ENCODE data around the gene RNH1.
A peak's percentile ranks its signal among the peaks of the same experiment; 100 is the strongest.
"Not testable (repeated sequence)": the region's sequence is repeated elsewhere in the genome, so short reads cannot be mapped to it uniquely, and the experiment has no call there.

RNH1 gene

GRCh38 chr11:520428-521176 lies 13.6 kb upstream of the RNH1 start:
- DNase-seq (ENCODE audit: low spot score), result no peak

DNA sequence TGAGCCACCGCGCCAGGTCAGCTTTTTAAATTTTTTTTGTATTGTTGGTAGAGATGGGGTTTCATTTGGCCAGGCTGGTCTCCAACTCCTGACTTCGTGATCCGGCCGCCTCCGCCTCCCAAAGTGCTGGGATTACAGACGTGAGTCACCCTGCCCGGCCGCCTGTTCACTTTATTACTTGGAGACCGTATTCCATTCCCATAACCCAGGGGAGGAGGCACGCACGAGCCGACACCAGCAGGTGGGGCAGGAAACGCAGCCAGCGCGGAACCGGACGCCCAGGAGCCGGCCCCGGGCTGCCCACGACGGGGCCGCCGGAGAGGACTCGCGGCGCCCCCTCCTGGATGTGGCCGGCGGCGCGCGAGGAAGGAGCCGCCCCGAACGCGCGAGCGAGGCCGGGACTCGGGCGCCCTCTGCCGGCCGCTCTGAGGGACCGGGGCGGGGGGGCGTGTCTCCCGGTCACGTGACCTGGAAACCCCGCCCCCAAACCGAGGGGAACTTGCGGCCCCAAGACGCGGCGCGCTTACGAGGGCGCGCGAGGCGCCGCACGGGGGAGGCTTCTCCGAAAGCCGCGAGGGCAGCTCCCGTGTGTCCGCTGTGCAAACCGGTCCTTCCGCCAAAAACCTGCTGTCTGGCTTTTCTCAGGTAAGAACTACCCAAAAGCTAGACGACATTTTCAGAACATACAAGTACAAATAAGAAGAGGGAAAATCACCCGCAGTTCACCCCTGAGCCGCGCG lies 11.6 kb upstream of the RNH1 start:
- DNase-seq (ENCODE audit: low spot score), result peak; percentile 79

GRCh38 chr11:516918-517685 lies 10.1 kb upstream of the RNH1 start:
- DNase-seq (ENCODE audit: low spot score), result not testable (repeated sequence)

GRCh38 chr11:516400-516799 lies 9.4 kb upstream of the RNH1 start:
- DNase-seq (ENCODE audit: low spot score), result no peak

DNA sequence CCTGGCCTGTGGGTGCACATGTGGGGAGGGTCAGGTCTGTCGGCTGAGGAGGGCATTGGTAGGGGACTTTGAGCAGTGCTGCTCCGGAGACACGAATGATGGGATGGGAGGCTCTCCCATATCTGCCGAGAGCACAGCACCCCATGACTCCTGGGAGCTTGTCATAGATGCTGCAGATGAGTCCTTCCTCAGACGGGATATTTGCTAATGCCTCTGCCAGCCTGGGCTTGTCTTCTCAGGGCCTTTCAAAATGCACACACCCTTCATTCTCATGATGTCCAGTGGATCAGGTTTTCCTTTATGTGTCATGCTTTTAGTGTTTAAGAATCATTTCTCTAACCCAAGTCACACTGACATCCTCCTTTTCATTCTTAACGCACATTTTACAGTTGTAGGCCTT lies 8.1 kb upstream of the RNH1 start:
- DNase-seq (ENCODE audit: low spot score), result no peak

DNA sequence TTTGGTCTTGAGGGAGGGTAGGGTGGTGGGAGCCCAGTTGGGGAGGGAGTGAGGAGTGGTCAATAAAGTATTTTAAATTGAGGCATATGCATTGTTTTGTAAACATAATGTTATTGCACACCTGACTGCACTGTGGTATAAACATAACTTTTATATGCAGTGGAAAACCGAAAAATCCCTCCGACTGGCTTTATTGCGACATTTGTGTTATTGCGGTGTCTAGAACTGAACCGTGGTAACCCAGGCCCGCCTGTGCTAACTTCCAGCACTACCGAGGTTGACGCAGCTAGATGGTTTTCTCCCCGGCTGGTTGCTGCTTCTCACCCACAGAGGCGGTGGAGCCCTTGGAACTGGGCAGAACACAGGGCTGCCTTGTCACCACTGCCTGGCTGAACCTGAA lies 7.6 kb upstream of the RNH1 start:
- no peak for DNase-seq (ENCODE audit: low spot score)

GRCh38 chr11:512761-513595 lies 5.9 kb upstream of the RNH1 start:
- DNase-seq (ENCODE audit: low spot score), result no peak

DNA sequence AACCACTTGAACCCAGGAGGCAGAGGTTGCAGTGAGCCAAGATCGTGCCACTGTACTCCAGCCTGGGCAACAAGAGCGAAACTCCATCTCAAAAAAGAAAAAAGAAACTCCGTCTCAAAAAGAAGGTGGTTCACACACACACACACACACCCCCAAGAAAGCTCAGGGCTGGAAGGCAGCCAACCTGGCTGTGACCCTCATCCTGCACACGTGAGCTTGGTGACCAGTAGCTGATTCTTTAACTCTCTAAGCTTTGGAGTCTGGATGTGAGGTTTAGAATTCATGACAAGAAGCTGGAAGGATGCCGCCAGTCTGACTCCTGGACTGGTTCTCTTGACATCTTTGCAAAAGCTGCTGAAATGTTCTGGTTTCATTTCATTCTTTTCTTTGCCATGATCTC lies 1.9 kb upstream of the RNH1 start:
- no peak for DNase-seq (ENCODE audit: low spot score)

DNA sequence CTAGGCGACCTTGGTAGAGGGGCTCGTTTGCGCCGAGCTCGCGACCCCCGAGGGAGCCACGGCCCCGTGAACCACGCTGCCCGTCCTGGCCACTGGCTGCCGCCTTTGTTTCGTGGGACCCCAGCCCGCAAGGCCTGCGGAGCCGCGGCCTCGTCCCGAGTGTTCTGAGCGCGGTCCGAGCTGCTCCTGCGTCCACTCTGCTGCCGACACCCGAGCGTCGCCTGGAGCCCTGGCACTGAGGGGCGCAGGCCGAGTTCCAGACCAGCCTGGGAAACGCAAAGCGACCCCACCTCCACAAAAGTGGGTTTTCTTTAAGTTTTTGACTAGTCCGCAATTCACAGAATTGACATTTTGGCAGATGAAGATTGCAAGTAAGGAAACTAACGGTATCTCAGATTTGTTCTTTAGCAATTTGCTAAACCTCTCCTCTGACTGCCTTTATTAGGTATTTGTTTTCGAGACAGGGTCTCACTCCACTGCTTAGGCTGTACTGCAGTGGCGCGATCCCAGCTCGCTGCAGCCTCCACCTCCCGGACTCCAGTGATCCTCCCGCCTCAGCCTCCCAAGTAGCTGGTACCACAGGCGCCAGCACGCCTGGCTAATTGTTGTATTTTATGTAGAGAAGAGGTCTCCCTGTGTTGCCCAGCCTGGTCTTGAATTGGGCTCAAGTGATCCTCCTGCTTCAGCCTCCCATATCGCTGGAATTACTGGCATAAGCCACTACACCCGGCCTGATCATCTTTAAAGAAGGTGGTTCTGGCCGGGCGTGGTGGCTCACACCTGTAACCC lies 879 bp upstream of the RNH1 start:
- no peak for DNase-seq (ENCODE audit: low spot score)

DNA sequence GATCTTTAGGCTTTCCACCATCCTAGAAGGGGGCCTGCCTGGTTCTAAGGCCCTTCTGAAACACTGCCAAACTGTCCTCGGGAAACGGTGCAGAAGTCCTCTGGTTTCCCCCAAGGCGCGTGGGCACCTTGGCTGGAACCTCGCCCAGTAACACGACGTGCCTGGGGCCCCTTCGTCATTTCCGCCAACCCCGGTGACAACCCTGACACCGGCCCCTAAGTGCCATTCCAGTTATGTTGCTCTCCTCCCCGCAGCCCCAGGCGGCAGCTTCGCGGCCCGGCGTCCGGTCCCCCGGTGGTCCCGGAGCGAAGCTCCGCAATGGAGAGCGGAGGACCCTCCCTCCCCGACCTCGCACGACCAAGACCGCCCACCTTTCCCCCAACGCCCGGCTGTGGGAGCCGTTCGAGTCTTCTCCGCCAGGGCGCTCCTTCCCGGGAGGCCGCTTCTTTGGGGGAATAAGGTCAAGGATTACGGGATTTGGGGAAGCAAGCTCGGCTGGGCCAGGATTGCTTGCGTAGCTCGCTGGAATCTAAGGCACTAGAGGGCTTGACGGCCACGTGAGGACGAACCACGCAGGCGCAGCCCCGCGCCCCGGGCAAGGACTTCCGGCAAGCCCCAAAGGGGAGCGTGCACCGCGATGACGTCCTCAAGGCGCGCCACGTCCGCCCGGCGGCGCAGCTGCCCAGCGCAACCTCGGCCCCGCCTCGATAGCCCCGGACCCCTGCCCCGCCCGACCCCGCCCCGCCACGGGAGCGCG lies 626 bp downstream of the RNH1 start:
- peak; percentile 96 for DNase-seq (ENCODE audit: low spot score)

GRCh38 chr11:504994-505344 lies 2.1 kb downstream of the RNH1 start:
- DNase-seq (ENCODE audit: low spot score), result no peak

DNA sequence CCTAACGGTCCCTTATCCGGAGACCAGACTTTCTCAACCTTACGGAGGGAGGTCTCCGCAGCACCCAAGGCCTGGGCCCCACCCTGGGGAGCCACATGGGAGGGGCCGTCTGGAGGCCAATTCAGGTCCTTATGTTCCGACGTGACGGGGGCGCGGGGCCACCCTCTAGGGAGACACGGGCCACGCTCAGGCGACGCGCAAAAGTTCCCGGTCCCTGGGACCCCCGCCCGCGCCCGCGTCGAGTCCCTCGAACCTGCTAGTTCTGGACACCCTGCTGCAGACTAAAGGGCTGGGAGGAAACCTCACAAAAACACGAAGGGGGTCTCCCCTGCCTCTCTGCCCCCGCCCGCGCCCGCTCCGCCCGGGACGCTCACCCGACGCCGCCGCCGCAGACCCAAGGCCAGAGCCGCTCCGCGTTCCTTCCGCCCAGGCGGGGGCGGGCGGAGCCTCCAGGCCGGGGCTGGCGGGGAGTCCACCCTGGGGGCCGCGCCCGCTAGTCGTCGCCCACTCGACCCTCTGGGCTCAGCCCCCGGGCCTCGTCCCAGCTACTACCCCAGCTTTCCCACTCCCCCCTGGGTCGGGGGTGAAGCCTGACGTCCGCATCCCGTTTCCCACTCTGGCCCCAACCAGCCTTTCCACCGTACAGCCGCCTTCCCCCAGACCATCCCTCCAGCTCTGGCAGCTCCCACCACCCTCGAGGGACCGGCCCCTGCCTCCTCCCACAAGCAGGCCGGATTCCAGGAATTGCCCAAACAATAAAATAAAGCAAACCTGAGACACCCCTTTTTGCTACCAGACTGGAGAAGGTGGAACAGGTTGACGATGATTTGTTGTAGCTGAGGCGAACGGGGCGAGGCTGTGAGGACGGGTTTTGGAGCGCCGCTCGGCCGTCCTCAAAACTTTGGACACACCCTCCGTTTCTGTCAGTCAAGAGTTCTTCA lies 2.7 kb downstream of the RNH1 start:
- DNase-seq (ENCODE audit: low spot score), result no peak

GRCh38 chr11:503179-503981 lies 3.7 kb downstream of the RNH1 start:
- peak; percentile 97 for DNase-seq (ENCODE audit: low spot score)

GRCh38 chr11:502288-503178 lies 4.5 kb downstream of the RNH1 start:
- DNase-seq (ENCODE audit: low spot score), result no peak

GRCh38 chr11:501683-502287 lies 5.3 kb downstream of the RNH1 start:
- DNase-seq (ENCODE audit: low spot score), result no peak

GRCh38 chr11:501001-501682 lies 5.9 kb downstream of the RNH1 start:
- no peak for DNase-seq (ENCODE audit: low spot score)

Data from globus pallidus (tissue), 1 donor.